ENCODE results near the gene ACVRL1. TPM values are rescaled to one million over a fixed set of nuclear protein-coding genes. Genes with fewer than 3 reads are reported as not detected.

ACVRL1 gene
- polyA plus RNA-seq, 1 donor (not counting 4 experiments of a cell fraction or from before 2014, with no cell fraction given), result not detected

DNA sequence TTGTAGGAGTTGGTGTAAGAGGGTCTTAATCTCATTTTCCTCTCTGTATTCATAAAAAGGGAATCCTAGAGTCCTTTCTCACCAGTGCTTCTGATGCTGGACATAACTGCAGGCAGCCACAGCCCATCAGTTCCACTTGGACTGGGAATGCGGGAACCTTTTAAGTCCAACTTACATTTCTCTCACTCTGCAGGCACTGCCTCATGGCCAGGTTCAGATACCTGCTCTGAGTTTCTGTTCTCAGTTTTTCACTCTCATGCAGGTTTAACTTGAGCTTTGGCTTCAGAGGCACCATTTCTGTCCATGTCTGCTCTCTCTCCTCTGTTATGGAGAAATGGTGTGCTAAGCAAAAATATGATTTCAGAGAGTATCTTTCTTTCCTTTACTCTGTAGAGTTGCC lies 48.4 kb downstream of the ACVRL1 start:
- DNase-seq (ENCODE audit: low read depth, low spot score) (no peak), FAIRE-seq (no peak)
- no peak overlapping the region for H3K4me3 ChIP-seq (ENCODE audit: control insufficient read depth in 2 of 3, extremely low read depth in 1 of 3, insufficient read depth in 2 of 3, low read depth in 1 of 3, low read length in 3 of 3)
- no peaks in the 10 kb centered on the region for H3K9me3 ChIP-seq (ENCODE audit: control insufficient read depth, low read depth, low read length)
- dilution Hi-C loops (cut with MboI; ENCODE audit: extremely low pct_ligation_motif_present, low sequenced_read_pairs), result no loop called here
- TF ChIP-seq, protein P1, sequence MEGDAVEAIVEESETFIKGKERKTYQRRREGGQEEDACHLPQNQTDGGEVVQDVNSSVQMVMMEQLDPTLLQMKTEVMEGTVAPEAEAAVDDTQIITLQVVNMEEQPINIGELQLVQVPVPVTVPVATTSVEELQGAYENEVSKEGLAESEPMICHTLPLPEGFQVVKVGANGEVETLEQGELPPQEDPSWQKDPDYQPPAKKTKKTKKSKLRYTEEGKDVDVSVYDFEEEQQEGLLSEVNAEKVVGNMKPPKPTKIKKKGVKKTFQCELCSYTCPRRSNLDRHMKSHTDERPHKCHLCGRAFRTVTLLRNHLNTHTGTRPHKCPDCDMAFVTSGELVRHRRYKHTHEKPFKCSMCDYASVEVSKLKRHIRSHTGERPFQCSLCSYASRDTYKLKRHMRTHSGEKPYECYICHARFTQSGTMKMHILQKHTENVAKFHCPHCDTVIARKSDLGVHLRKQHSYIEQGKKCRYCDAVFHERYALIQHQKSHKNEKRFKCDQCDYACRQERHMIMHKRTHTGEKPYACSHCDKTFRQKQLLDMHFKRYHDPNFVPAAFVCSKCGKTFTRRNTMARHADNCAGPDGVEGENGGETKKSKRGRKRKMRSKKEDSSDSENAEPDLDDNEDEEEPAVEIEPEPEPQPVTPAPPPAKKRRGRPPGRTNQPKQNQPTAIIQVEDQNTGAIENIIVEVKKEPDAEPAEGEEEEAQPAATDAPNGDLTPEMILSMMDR (optimal IDR thresholded peaks at IDR 0.05 in 1 of 3, IDR thresholded peaks at IDR 0.05 in 1 of 3, conservative IDR thresholded peaks at IDR 0.05 in 1 of 3; ENCODE audit: extremely low read depth in 1 of 3, insufficient read depth in 2 of 3, low read length in 3 of 3), result no peak
- TF ChIP-seq EZH2 (IDR thresholded peaks at IDR 0.05; ENCODE audit: low read length), result no peak
- H4K20me1 ChIP-seq (ENCODE audit: control insufficient read depth, extremely low read depth, insufficient read depth, low read length), result peaks cover 3% of the 10 kb centered on the region
- H3K79me2 ChIP-seq (ENCODE audit: control insufficient read depth, insufficient read depth, low read length), result peaks cover 74% of the 10 kb centered on the region
- H3K27me3 ChIP-seq (ENCODE audit: control insufficient read depth, extremely low read depth, insufficient read depth, low read length), result no peaks in the 10 kb centered on the region
- no peaks in the 10 kb centered on the region for H3K9me1 ChIP-seq (ENCODE audit: control insufficient read depth, extremely low read depth, insufficient read depth, low read length)
- H3K27ac ChIP-seq (ENCODE audit: control insufficient read depth, insufficient read depth, low read length), result no peak overlapping the region
- H3K4me1 ChIP-seq (ENCODE audit: control insufficient read depth, extremely low read depth, insufficient read depth, low read length), result peaks cover 28% of the 10 kb centered on the region
- peaks cover 0 to 2% of the 10 kb centered on the region in 2 experiments for H3K36me3 ChIP-seq (ENCODE audit: control insufficient read depth in 2 of 2, extremely low read depth in 1 of 2, insufficient read depth in 2 of 2, low read length in 2 of 2)
- H2AFZ ChIP-seq (ENCODE audit: control insufficient read depth, low read length), result no peak overlapping the region
- no peak overlapping the region for H3K9ac ChIP-seq (ENCODE audit: control insufficient read depth, extremely low read depth, insufficient read depth, low read length)
- no peak overlapping the region for H3K4me2 ChIP-seq (ENCODE audit: control insufficient read depth, extremely low read depth, insufficient read depth, low read depth, low read length)

DNA sequence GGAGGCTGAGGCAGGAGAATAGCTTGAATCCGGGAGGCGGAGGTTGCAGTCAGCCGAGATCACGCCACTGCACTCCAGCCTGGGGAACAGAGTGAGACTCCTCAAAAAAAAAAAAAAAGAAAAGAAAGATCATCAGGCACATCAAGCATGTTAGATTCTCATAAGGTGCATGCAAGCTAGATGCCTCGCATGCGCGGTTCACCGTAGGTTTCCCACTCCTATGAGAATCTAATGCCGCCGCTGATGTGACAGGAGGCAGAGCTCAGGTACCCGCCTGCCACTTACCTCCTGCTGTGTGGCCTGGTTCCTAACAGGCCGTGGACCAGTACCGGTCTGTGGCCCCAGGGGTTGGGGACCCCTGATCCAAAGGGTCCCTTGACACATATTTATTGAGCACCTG lies 51.2 kb downstream of the ACVRL1 start:
- Histone ChIP-seq H3K4me3 (ENCODE audit: control insufficient read depth in 2 of 3, extremely low read depth in 1 of 3, insufficient read depth in 2 of 3, low read depth in 1 of 3, low read length in 3 of 3) (no peak overlapping the region), H3K9me3 (ENCODE audit: control insufficient read depth, low read depth, low read length) (no peaks in the 10 kb centered on the region), H2AFZ (ENCODE audit: control insufficient read depth, low read length) (no peak overlapping the region), H3K27ac (ENCODE audit: control insufficient read depth, insufficient read depth, low read length) (no peak overlapping the region), H3K36me3 (ENCODE audit: control insufficient read depth in 2 of 2, extremely low read depth in 1 of 2, insufficient read depth in 2 of 2, low read length in 2 of 2) (peaks cover 0 to 2% of the 10 kb centered on the region in 2 experiments), H3K4me1 (ENCODE audit: control insufficient read depth, extremely low read depth, insufficient read depth, low read length) (peaks cover 37% of the 10 kb centered on the region), H4K20me1 (ENCODE audit: control insufficient read depth, extremely low read depth, insufficient read depth, low read length) (peaks cover 3% of the 10 kb centered on the region), H3K27me3 (ENCODE audit: control insufficient read depth, extremely low read depth, insufficient read depth, low read length) (no peaks in the 10 kb centered on the region), H3K4me2 (ENCODE audit: control insufficient read depth, extremely low read depth, insufficient read depth, low read depth, low read length) (no peak overlapping the region), H3K9me1 (ENCODE audit: control insufficient read depth, extremely low read depth, insufficient read depth, low read length) (no peaks in the 10 kb centered on the region), H3K9ac (ENCODE audit: control insufficient read depth, extremely low read depth, insufficient read depth, low read length) (no peak overlapping the region), H3K79me2 (ENCODE audit: control insufficient read depth, insufficient read depth, low read length) (peaks cover 69% of the 10 kb centered on the region)
- no peak for DNase-seq (ENCODE audit: low read depth, low spot score)
- no peak for FAIRE-seq
- TF ChIP-seq EZH2 (IDR thresholded peaks at IDR 0.05; ENCODE audit: low read length), result no peak
- TF ChIP-seq, protein P1 (optimal IDR thresholded peaks at IDR 0.05 in 1 of 3, IDR thresholded peaks at IDR 0.05 in 1 of 3, conservative IDR thresholded peaks at IDR 0.05 in 1 of 3; ENCODE audit: extremely low read depth in 1 of 3, insufficient read depth in 2 of 3, low read length in 3 of 3), result no peak
- dilution Hi-C loops (cut with MboI; ENCODE audit: extremely low pct_ligation_motif_present, low sequenced_read_pairs), result no loop called here

Data from keratinocyte (primary cell).